Pancreas (tissue), 10 donors: ENCODE measurements around the gene PCED1B. TPM values are rescaled to one million over a fixed set of nuclear protein-coding genes. Genes with fewer than 3 reads are reported as not detected.

ENCODE experiments used
- ATAC-seq, 4 donors: fragments of 200-7000 bp; cut with Tn5 transposase; one replicate each; pipeline versions ENCODE4 v1.8.0 to v1.9.1; 2020; ENCODE audit warnings: mild to moderate bottlenecking in 4 of 4, moderate library complexity in 4 of 4
- DNase-seq, 6 donors: peaks; one replicate each; pipeline ENCODE4 v3.0.0-alpha.2; 2020
- FAIRE-seq: peaks from 2 replicates; lab custom pipeline; 2012; peaks lifted over from hg19 to GRCh38; lab: Jason Lieb, UNC
- H3K27ac ChIP-seq, 4 donors: fragments of 200-600 bp; sonication (generic); 1 replicate in 3 of 4; 2 replicates in 1 of 4; pipeline versions ENCODE4 v1.5.0 to v1.8.0; 2020
- H3K27me3 ChIP-seq, 4 donors: fragments of 200-600 bp; one replicate each; pipeline ENCODE4 v1.8.0; 2021
- H3K36me3 ChIP-seq, 3 donors: fragments of 200-600 bp; sonication (generic) in 1 of 3; one replicate each; pipeline versions ENCODE4 v1.5.0 to v1.8.0; 2020 to 2021
- H3K4me1 ChIP-seq, 3 donors: fragments of 200-600 bp; one replicate each; pipeline ENCODE4 v1.8.0; 2021
- H3K4me3 ChIP-seq, 4 donors: fragments of 200-600 bp; sonication (generic) in 2 of 4; one replicate each; pipeline versions ENCODE4 v1.5.0 to v1.8.0; 2020 to 2021
- H3K9me3 ChIP-seq, 4 donors: fragments of 200-600 bp; one replicate each; pipeline ENCODE4 v1.8.0; 2021
- CTCF ChIP-seq, 4 donors: fragments of 200-600 bp; sonication (generic) in 3 of 4; IDR thresholded peaks; one replicate each; pipeline versions ENCODE4 v1.5.0 to v1.8.0; 2021; ENCODE audit warnings: antibody characterized with exemption in 4 of 4
- WGBS, 2 donors: extraction: QIAGEN DNeasy Blood & Tissue Kit; methylation state at CpG; one replicate each; pipeline ENCODE4 v1.1.7; 2013; 5-methylcytosine and 5-hydroxymethylcytosine counted together
- intact Hi-C, 3 donors: fragments of 100-400 bp; cut with DNase I; formaldehyde crosslinking; loops; one replicate each; pipeline versions ENCODE4 v1.11.1 to v1.14.2; 2022
- polyA plus RNA-seq, 2 donors: library from polyadenylated mRNA; stranded (reverse); fragments of 200-250 nt; gene quantifications; one replicate each; pipeline ENCODE4 v1.2.3, GENCODE V29; 2013
- total RNA-seq, 6 donors: library from RNA; stranded (reverse); fragmentation: NEBNext Ultra II Directional in 4 of 6; extraction: Animal tissue kit (Norgen Biotek cat#: 25700) in 4 of 6; gene quantifications; one replicate each; pipeline versions ENCODE4 v1.2.1 to v1.2.4, GENCODE V29; 2021 to 2023
- donor health status: healthy with polysubstance abuse.
- donor health status: DM: no; HTN: no; CAD: no; lungs with moderate emphysema.
- donor health status: DM: no; HTN: no; CAD: no.
- donor health status: control.
- donor health status: control.
- donor health status: Bipolar disorder and iron deficiency.
- donor health status: DM: yes; HTN: yes; CAD: no.
- donor health status: DM: no; HTN: no; CAD: no.
- donor health status: DM: no; HTN: no; CAD: no.
- donor health status: DM: yes; HTN: yes; CAD: no.

PCED1B gene
- total and polyA plus RNA-seq, 8 donors, result 0.71 to 6.4 (median 1.7) TPM

- no peaks in the 10 kb centered on the region for H3K36me3 ChIP-seq
- intact Hi-C loops, result no loop called here
- H3K4me1 ChIP-seq, result peaks cover 0 to 10% (median 5%) of the 10 kb centered on the region in 3 donors
- H3K27ac ChIP-seq, result no peak overlapping the region
- no peak overlapping the region for H3K4me3 ChIP-seq
- DNase-seq, result no peak
- ATAC-seq, result peak in 3 of 4 donors; percentile 24 to 70 (median 68)
- WGBS, 2 donors, result 31 to 37% methylated on average over 3 of the region's 3 CpGs
- no peak for TF ChIP-seq CTCF (IDR thresholded peaks at IDR 0.05)
- no peak for FAIRE-seq
- no peaks in the 10 kb centered on the region for H3K27me3 ChIP-seq
- no peaks in the 10 kb centered on the region for H3K9me3 ChIP-seq
These were observed 128.4 kb downstream of the PCED1B start for GRCh38 chr12:47207829-47208248.

GRCh38 chr12:47209014-47209413 is 129.6 kb downstream of the PCED1B start:
- Histone ChIP-seq H3K27me3 (no peaks in the 10 kb centered on the region), H3K36me3 (no peaks in the 10 kb centered on the region), H3K4me1 (peaks cover 0 to 10% (median 5%) of the 10 kb centered on the region in 3 donors), H3K9me3 (no peaks in the 10 kb centered on the region), H3K4me3 (no peak overlapping the region), H3K27ac (no peak overlapping the region)
- 95 to 97% methylated on average over 6 of the region's 6 CpGs for WGBS, 2 donors
- no peak for FAIRE-seq
- no peak for DNase-seq
- intact Hi-C loops, result no loop called here
- no peak for ATAC-seq
- no peak for TF ChIP-seq CTCF (IDR thresholded peaks at IDR 0.05)

- FAIRE-seq (no peak), ATAC-seq (no peak), DNase-seq (no peak)
- H3K4me3 ChIP-seq, result no peak overlapping the region
- H3K36me3 ChIP-seq, result no peaks in the 10 kb centered on the region
- WGBS, 2 donors, result 95 to 98% methylated on average over 4 of the region's 4 CpGs
- H3K27ac ChIP-seq, result no peak overlapping the region
- H3K9me3 ChIP-seq, result no peaks in the 10 kb centered on the region
- intact Hi-C loops, result no loop called here
- TF ChIP-seq CTCF (IDR thresholded peaks at IDR 0.05), result no peak
- peaks cover 0 to 10% (median 5%) of the 10 kb centered on the region in 3 donors for H3K4me1 ChIP-seq
- no peaks in the 10 kb centered on the region for H3K27me3 ChIP-seq
These were observed 131.4 kb downstream of the PCED1B start for GRCh38 chr12:47210776-47211175.

GRCh38 chr12:47212701-47213039 is 133.2 kb downstream of the PCED1B start:
- Histone ChIP-seq H3K27ac (no peak overlapping the region), H3K36me3 (no peaks in the 10 kb centered on the region), H3K4me3 (no peak overlapping the region), H3K9me3 (no peaks in the 10 kb centered on the region), H3K4me1 (peaks cover 0 to 7% (median 2%) of the 10 kb centered on the region in 3 donors), H3K27me3 (no peaks in the 10 kb centered on the region)
- no peak for DNase-seq
- ATAC-seq, result no peak
- TF ChIP-seq CTCF (IDR thresholded peaks at IDR 0.05), result no peak
- intact Hi-C loops, result no loop called here
- FAIRE-seq, result no peak

- Histone ChIP-seq H3K4me1 (no peaks in the 10 kb centered on the region), H3K4me3 (no peak overlapping the region), H3K27me3 (no peaks in the 10 kb centered on the region), H3K36me3 (no peaks in the 10 kb centered on the region), H3K27ac (no peak overlapping the region), H3K9me3 (no peaks in the 10 kb centered on the region)
- 83 to 91% methylated on average over 3 of the region's 3 CpGs for WGBS, 2 donors
- FAIRE-seq (no peak), ATAC-seq (no peak), DNase-seq (no peak)
- no peak for TF ChIP-seq CTCF (IDR thresholded peaks at IDR 0.05)
- intact Hi-C loops, result no loop called here
These were observed 134.0 kb downstream of the PCED1B start for GRCh38 chr12:47213396-47213795.
